LNCAP (cell line): ENCODE measurements around the gene SMIM10L2A.

Experiments
- CTCF ChIP-seq: fragments of 450-650 bp; IDR thresholded peaks from 2 replicates; pipeline ENCODE4 v1.5.1; 2017; ENCODE audit warnings: mild to moderate bottlenecking

The SMIM10L2A gene

DNA sequence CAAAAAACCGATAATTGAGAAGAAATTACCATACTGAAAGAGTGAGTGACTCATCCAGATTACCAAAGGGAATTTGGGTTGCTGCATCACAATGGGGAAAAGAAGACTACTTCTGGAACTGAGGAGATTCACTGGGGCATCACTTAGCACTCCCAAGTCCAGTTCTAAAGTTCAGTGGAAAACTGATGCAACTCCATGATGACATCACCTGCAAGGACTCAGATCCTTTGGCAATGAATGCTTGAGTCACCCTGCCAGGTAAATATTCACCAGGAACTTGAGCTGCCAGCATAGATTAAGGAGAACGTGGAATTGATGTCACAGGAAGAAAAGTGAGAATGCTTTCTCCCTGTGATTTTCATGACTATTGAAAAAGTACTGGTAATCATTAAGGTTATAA is 32.0 kb upstream of the SMIM10L2A start:
- TF ChIP-seq CTCF, result no peak

DNA sequence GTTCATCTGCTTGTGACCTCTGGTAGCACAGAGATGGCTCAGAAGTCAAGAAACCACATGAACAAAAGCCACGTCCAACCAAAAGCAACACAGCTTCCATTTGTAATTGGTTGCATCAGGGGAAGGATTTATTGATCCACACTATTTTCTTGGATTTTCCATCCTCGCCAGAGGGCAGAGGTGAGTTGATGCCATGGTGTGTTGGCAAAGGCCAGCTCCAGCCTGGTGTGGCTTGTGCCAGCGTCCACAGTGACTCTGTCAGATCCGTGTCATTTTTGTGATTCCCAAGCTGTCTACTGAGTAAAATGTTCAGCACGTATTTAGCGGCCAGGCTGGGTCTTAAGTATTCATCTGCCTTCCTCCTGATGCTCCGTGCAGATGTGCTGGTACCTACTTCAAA is 30.0 kb upstream of the SMIM10L2A start:
- no peak for TF ChIP-seq CTCF

DNA sequence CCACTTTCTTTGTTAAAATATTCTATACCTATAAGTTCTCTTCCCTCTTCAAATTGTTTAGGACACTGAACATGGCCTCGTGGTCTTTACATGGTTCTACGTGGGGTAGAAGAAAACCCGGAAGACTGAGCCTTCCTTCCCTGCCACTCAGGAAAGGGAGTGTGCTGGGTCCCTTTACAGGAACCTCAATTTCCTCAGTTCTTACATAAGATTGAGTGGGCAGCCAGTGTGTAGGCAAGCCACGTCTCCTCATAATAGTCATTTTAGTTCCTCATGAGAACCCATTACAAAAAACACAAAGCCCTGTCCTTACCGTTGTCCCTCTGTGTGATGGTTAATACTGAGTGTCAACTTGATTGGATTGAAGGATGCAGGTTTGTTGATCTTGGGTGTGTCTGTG is 28.7 kb upstream of the SMIM10L2A start:
- TF ChIP-seq CTCF, result no peak

DNA sequence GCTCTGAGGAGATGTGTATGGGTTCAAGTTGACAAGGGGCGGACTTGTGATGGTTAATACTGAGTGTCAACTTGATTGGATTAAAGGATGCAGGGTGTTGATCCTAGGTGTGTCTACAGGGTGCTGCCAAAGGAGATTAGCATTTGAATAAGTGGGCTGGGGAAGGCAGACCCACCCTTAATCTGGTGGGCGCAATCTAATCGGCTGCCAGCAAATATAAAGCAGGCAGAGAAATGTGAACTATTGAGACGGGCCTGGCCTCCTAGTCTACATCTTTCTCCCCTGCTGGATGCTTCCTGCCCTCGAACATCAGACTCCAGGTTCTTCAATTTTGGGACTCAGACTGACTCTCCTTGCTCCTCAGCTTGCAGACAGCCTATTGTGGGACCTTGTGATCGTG is 26.7 kb upstream of the SMIM10L2A start:
- no peak for TF ChIP-seq CTCF

- no peak for TF ChIP-seq CTCF
Measured at GRCh38 chrX:135396109-135396508, 25.6 kb upstream of the SMIM10L2A start.

- no peak for TF ChIP-seq CTCF
Measured at GRCh38 chrX:135396566-135396965, 25.2 kb upstream of the SMIM10L2A start.

DNA sequence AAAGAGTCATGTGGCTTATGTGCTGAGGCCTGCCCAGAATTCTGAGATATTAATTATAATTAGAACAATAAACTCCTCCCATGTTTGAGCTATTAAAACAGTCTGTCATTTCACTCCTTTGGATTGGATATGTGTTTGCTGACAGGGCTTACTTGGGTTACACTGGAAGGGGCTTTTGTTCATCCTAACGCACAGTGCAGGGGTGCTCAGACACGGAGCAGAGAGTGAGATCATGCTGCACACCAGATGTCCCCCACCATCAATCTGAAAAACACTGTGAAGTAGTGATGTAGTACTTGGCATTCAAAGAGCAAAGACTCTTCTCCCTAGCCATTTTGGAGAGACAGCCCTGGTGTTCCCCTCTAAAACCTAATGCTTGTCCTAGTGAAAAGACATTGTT is 24.1 kb upstream of the SMIM10L2A start:
- TF ChIP-seq CTCF, result no peak

DNA sequence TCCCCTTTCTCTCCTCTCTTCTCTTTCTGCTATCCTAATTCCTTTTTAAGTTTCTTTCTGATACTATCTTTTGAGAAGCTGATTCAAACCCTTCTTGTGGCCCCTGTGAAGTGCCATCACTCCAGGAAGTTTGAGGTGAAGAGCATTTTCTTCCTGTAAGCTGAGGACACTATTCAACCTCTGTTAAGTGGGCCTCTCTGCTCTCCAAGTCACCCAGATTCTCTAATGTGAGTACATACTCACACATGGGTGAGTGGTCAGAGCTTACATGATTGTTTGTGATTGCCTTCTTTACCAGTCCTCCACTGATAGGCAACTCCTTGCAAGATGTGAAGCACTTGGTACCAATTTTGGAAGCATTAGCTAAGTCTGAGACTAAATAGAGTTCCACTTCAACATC is 18.4 kb upstream of the SMIM10L2A start:
- TF ChIP-seq CTCF, result no peak
